CD4-positive, alpha-beta T cell treated with Interleukin-15 for 1 hour (primary cell): Measurements from ENCODE around the gene EIF1.

ENCODE experiments used
- DNase-seq: peaks from one replicate; pipeline ENCODE4 v3.0.0-alpha.2; 2020

Gene EIF1

DNA sequence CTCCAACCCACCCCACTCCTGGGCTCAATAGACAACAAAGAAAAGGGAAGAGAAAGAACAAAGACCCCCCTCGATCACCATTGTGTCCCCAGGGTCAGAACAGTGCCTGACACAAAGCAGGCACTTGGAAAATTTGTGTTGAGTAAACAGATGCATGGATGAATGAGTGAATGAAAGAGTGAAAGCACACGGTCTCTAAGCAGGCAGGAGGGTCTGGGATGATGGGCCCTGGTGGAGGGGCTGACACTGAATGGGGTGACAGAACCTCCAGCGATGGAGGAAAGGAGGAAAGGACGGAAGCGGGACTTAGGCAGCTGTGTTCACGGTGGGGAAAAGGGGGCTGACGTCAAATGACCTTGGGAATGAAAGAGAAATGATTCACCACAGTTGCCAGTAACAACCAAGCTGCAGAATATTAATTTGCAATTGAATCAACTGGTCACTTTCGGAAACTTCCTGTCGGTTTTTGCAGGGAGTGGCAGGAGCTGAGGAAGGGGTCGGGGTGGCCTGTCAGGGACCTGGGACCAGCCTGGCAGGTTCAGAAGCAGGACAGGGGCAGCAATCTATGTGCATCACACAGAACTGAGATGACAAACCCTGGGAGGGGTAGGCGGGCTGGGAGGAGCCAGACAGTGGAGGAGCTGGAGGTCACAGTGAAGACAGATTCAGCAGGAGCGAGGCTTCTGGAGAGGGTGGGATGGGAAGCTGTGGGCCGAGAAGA, 16.7 kb downstream of the EIF1 start:
- no peak for DNase-seq

DNA sequence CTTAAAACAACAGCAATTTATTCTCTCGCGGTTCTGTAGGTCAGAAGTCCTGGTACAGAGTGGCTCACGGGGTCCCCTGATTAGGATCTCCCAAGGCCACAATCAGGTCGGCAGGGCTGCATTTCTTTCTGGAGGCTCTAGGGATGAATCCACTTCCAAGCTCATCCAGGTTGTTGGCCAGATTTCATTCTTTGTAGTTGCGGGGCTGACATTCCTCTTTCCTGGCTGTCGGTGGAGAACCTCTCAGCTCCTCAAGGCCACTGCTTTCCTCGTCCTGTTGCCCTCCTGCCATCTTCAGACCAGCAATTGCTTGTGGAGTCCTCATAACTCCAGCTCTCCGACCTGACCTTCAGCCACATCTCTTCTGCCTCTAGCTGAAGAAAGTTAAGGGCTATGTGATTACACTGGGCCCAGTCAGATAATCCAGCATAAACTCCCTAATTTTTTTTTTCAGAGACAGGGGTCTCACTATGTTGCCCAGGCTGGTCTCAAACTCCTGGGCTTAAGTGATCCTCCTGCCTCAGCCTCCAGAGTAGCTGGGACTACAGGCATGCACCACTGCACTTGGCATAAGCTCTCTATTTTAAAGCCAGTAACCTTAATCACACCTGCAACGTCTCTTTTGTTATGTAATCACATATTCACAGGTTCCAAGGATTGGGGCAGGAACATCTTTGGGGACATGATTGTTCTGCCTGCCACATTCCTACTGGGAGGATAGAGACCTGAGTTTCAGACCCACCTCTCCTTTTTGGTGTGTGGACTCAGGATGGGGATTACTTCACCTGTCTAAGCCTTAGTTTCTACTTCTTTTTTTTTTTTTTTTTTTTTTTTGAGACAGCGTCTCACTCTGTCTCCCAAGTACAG, 19.4 kb downstream of the EIF1 start:
- no peak for DNase-seq

GRCh38 chr17:41710472-41711090, 21.9 kb downstream of the EIF1 start:
- no peak for DNase-seq

DNA sequence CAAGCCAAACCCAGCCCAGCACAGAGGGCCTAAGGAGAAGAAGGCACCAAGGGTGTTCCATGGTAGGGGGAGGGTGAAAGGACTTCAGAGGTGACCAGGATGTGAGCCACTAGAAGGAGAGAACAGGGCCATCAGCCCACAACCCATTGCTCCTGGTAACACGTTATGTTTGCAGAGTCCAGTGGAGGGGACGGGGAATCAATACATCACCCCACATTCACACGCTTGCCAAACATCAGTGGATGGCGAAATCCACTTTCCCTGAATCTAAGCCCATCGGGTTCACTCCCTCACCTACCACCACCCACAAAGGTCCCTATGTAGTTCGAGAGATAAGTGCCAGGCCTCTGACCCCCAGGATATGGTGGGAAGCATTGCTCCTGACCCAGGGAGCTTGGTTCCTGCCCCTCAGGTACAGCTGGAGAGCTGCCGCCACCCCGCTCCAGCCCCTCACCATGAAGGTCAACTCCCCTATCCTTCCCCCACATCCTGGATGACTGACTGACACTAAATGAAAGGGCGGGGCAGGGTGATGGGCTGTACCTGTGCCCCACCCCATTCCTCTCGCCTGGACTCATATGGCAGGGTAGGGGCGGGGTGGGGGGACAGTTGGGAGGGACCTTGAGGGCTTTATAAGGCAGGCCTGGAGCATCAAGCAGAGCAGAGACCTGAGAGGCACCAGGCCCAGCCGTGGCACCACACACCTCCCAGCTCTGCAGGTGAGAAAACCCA, 23.1 kb downstream of the EIF1 start, which contains the start of gene GAST:
Gene GAST, plus strand, starts transcription at position 663 of the 732 bp plus-strand sequence. CDS start 3,106 bp downstream, outside the sequence.
- DNase-seq, result no peak

DNA sequence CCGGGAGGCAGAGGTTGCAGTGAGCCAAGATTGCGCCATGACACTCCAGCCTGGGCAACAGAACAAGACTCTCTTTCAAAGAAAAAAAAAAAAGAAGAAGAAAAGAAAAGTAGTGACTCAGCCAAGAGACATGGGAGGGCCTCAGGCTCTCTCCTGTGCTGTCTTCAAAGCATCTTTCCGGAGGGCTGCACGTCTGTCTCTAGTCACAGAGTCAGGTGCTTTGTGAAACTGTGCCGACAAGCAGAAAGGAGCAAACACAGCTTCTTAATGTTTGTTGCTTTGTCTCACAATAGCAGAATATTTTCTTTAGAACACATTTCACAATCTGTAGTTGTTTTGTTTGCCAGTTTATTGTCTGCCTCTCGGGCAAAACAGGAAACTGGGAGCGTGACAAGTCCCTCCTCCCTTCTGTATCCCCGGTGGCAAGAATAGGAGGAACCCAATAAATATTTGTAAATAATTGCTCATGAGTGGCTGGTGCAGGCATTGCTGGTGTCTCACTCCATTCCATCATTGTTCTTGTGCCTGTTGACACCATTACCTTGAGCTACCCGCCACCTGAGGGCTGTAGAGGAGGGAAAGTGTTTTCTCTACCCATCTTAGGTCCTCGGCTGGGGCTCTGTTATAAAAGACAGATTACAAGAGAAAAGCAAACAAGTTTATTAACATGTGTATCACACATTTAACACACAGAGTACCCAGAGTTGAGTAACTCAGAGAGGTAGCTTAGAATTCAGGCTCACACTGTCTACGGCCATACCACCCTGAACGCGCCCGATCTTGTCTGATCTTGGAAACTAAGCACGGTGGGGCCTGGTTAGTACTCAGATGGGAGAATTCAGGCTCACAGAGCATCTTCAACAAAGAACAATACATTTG, 29.0 kb downstream of the EIF1 start:
- no peak for DNase-seq

DNA sequence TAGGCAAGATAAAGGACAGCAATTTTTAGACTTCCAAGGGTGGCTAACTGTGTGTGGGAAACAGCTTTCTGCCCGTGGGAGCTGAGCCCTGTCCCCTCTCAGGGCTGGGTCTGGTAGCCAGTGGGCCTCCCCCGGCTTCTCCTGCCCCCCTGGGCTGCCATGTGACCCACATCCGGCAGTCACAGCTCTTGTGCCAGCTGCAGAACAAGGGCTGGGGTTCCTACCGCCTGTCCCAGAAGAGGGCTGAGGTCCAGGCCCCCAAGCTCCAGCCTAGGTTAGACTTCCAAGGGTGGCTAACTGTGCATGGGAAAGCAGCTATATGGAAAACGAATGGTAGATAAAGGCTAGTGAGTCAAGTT, 29.6 kb downstream of the EIF1 start:
- no peak for DNase-seq

- no peak for DNase-seq
Observed at GRCh38 chr17:41722231-41722630, 33.5 kb downstream of the EIF1 start.

GRCh38 chr17:41723801-41724475, 35.3 kb downstream of the EIF1 start:
- DNase-seq, result no peak

- DNase-seq, result no peak
Observed at GRCh38 chr17:41724476-41725050, 35.9 kb downstream of the EIF1 start.

DNA sequence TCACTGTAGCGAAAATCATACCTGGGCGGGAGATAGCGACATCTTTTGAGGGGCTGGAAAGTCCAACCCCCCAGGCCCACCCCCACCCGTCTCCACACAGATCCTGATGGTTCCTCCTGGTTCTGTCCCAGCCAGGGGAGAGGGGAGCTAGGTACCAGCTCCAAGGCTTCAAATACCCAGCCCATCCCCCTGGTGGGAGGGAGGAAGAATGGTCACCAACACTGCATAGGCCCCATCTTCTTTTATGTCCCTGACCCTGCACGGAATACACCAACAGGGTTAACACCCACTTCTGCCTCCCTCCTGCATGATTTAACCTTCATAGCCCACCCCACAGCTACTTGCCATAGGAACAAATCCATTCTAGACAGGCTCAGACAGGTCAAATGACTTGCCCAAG, 36.4 kb downstream of the EIF1 start:
- DNase-seq, result no peak

DNA sequence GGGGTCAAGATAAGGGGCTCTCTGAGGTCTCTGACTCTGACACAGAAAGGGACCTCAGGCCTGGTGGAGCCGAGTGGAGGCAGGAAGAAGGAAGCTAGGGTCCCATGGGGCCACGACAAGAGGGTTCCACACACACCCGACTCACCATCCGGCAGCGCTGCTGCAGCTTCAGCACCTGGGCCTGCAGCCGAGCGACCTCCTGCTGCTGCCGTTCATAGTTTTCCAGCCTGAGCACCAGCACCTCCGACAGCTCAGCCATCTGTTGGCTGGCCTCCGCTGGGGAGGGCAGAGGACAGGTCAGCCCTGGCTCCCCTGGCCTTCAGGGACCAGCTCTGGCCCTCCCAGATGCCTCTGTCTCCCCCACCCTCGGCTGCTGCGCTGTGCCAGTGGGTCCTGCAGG, 39.4 kb downstream of the EIF1 start:
- DNase-seq, result no peak

DNA sequence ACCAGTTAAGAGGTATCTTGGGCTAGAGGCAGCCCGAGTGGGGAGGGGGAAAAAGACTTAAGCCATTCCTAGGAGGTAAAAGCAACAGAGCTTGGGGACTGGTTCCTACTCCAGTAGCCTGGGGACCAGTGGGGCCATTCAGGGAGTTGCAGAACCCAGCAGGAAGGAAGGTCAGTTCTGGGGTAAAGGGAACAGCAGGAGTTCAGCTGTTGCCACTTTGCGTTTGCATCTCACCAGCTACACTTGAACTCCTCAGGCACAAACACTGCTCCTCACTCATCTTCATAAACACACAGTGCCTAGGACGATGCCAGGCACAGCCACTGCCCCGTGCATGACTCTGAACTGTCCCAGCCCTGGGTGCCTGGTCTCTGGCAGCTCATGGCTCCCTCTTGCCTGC, 41.8 kb downstream of the EIF1 start:
- DNase-seq, result no peak

GRCh38 chr17:41731836-41732235, 43.2 kb downstream of the EIF1 start:
- DNase-seq, result no peak

DNA sequence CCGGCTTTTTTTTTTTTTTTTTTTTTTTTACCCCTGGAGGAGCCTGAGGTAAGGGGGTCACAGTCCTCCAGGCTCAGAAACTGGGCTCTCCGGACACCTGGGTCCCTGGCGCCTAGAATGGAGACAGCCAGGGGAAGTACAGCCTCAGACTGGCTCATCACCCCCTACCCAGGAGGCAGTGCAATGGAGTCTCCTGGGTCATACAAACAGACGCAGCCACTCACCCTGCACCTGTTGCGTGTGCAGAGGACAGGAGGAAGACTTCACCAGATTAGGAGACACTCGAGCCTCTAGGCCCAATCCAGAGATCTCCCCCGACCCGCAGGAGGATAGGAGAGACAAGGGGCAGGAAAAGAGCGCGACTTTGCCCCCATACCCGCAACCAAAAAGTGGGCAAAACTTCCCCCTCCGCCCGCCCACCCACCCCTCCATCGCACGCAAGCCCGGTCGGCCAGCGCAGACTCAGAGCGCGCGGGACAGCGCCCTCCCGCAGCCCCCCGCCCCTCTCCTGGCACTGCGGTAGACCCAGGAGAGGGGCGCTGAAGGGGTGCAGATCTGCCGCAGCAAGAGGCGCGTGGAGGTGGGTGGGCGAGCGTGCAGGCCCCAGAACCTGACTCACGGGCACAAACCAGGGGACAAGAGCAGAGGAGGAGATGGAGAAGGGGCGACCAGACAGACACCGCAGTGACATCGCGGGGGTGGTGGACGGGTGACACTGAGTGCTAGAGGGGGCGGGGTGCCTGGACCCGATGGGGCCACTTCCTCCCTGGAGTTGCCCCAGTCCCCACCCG, 44.9 kb downstream of the EIF1 start:
- no peak for DNase-seq

- DNase-seq, result no peak
Observed at GRCh38 chr17:41734139-41734948, 45.7 kb downstream of the EIF1 start, which contains the start of gene HAP1. HAP1 (minus strand) TSS chr17:41734643; CDS start chr17:41734634, 9 bp downstream.

DNA sequence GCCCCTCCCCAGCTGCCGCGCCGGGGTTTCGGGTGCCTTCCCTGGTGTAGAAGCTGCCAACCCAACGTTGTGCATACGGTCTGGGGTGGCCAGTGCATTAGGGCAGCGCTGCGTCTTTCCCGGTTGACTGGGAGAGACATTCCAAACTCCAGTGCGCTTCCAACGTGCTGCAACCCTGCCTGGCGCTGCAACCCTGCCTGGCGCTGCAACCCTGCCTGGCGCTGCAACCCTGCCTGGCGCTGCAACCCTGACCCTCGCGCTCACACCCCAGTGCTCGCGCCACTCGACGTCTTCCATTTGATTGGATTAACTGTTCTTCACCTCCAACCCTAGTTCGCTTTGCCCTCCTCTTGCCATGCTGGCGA, 46.2 kb downstream of the EIF1 start:
- DNase-seq, result no peak

- DNase-seq, result no peak
Observed at GRCh38 chr17:41735744-41736143, 47.1 kb downstream of the EIF1 start.

GRCh38 chr17:41736983-41737679, 48.4 kb downstream of the EIF1 start:
- no peak for DNase-seq

DNA sequence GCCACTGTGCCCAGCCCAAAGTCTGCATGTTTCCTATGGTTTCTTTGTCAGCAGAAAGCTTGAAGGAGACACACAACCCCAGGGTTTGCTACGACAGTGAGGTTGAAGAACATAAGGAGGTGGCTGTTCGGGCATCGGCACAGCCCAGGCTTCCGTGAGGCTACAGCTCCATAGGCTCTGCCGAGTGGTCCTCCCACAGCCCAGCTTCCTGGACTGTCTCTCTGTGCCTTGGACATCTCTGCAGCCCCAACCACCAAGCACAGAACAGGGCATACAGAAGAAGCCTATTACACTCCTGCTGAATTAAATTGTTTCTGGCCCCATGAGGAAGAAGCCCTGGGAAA, 49.0 kb downstream of the EIF1 start:
- DNase-seq, result no peak
